Measurements from ENCODE around the gene RNF113B. TPM values are rescaled to one million over a fixed set of nuclear protein-coding genes. Genes with fewer than 3 reads are reported as not detected.

Gene RNF113B
- total and polyA plus RNA-seq, 2 of the 13 experiments (the other 11 are each of a cell fraction or from before 2014, with no cell fraction given): not detected

- TF ChIP-seq CEBPZ (IDR thresholded peaks at IDR 0.05; ENCODE audit: low read length) (no peak), BCL6 (CRISPR knock-in tag; IDR thresholded peaks at IDR 0.05) (peak; percentile 94), TERF1 (CRISPR knock-in tag; IDR thresholded peaks at IDR 0.05) (no peak), ZBTB37 (CRISPR knock-in tag; IDR thresholded peaks at IDR 0.05) (no peak), ZNF75D (CRISPR knock-in tag; IDR thresholded peaks at IDR 0.05; ENCODE audit: borderline replicate concordance) (no peak), ZGPAT (CRISPR knock-in tag; IDR thresholded peaks at IDR 0.05) (0 out of 2 replicates have a peak, but pooled peaks have one; percentile 37), ZSCAN29 (CRISPR knock-in tag; conservative IDR thresholded peaks at IDR 0.05) (no peak), ATF2 (CRISPR knock-in tag; IDR thresholded peaks at IDR 0.05) (no peak), ZNF296 (CRISPR knock-in tag; conservative IDR thresholded peaks at IDR 0.05) (no peak), SP140L (CRISPR knock-in tag; IDR thresholded peaks at IDR 0.05; ENCODE audit: borderline replicate concordance) (no peak), GLMP (CRISPR knock-in tag; IDR thresholded peaks at IDR 0.05; ENCODE audit: borderline replicate concordance) (no peak), ZNF878 (CRISPR knock-in tag; IDR thresholded peaks at IDR 0.05) (no peak; the same call in 1 of the 2 replicates), CBX1 (IDR thresholded peaks at IDR 0.05; ENCODE audit: low read depth) (no peak), ZKSCAN5 (CRISPR knock-in tag; IDR thresholded peaks at IDR 0.05) (no peak), TAF15 (IDR thresholded peaks at IDR 0.05; ENCODE audit: low read depth, low read length, poor library complexity, severe bottlenecking) (no peak), ZNF335 (CRISPR knock-in tag; IDR thresholded peaks at IDR 0.05) (no peak), ZBTB44 (CRISPR knock-in tag; IDR thresholded peaks at IDR 0.05) (no peak), HDAC2 (CRISPR knock-in tag; IDR thresholded peaks at IDR 0.05) (peak; percentile 46; the same call in 1 of the 2 replicates)
Measured at GRCh38 chr13:98147521-98147920, 29.5 kb downstream of the RNF113B start (continued).
